HG03460 (cell line): ENCODE data around the gene FSTL4.

ENCODE experiments used
- ATAC-seq: cut with Tn5 transposase; IDR thresholded peaks from one replicate; pipeline ENCODE4 v1.9.1; 2021; ENCODE audit not compliant: unreplicated experiment

The FSTL4 gene

GRCh38 chr5:133147815-133148567 lies 464.4 kb downstream of the FSTL4 start:
- ATAC-seq, result no peak

GRCh38 chr5:133147411-133147810 lies 464.9 kb downstream of the FSTL4 start:
- no peak for ATAC-seq
